ENCODE measurements around the gene NLRC4. TPM values are rescaled to one million over a fixed set of nuclear protein-coding genes. Genes with fewer than 3 reads are reported as not detected.

Gene NLRC4
- total and polyA plus RNA-seq, 4 donors = 0.82 to 2.9 (median 1.5) TPM

DNA sequence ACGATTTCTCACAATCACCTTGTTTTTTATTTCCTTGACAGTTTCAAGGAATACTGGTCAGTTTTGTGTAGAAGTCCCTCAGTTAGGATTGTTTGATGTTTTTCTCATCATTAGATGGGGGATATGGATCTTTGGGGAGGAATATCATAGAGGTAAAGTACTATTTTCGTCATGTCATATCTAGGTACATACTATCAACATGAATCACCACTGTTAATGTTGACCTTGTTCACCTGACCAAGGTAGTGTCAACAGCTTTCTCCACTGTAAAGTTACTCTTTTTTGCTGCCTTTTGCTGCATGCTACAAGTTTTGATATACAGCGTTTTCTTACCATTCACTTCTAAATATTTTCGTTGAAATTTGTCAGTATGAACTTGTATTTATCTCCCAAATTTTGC, 32.7 kb downstream of the NLRC4 start:
- WGBS = 92% methylated on average over 4 of the region's 4 CpGs
- H3K27me3 ChIP-seq (ENCODE audit: control insufficient read depth in 4 of 4, insufficient read depth in 4 of 4, low read length in 3 of 4) = no peaks in the 10 kb centered on the region
- H3K4me1 ChIP-seq (ENCODE audit: control insufficient read depth in 4 of 4, insufficient read depth in 4 of 4, low read length in 3 of 4) = no peaks in the 10 kb centered on the region
- peaks cover 0 to 2% (median 0%) of the 10 kb centered on the region in 4 donors for H3K36me3 ChIP-seq (ENCODE audit: control insufficient read depth in 4 of 4, insufficient read depth in 3 of 4, low read depth in 1 of 4, low read length in 3 of 4)
- no peak overlapping the region for H3K4me3 ChIP-seq (ENCODE audit: low read depth in 1 of 3, low read length in 3 of 3)
- DNase-seq (ENCODE audit: low spot score) = no peak
- TF ChIP-seq GABPA (IDR thresholded peaks at IDR 0.05 in 1 of 2, conservative IDR thresholded peaks at IDR 0.05 in 1 of 2) (no peak), YY1 (IDR thresholded peaks at IDR 0.05) (no peak), JUND (IDR thresholded peaks at IDR 0.05) (no peak), SP1 (IDR thresholded peaks at IDR 0.05) (no peak), NR2F2 (IDR thresholded peaks at IDR 0.05) (no peak), RXRA (IDR thresholded peaks at IDR 0.05) (no peak), TAF1 (conservative IDR thresholded peaks at IDR 0.05) (no peak), HNF4A (conservative IDR thresholded peaks at IDR 0.05) (no peak)
- TF ChIP-seq, protein P1, sequence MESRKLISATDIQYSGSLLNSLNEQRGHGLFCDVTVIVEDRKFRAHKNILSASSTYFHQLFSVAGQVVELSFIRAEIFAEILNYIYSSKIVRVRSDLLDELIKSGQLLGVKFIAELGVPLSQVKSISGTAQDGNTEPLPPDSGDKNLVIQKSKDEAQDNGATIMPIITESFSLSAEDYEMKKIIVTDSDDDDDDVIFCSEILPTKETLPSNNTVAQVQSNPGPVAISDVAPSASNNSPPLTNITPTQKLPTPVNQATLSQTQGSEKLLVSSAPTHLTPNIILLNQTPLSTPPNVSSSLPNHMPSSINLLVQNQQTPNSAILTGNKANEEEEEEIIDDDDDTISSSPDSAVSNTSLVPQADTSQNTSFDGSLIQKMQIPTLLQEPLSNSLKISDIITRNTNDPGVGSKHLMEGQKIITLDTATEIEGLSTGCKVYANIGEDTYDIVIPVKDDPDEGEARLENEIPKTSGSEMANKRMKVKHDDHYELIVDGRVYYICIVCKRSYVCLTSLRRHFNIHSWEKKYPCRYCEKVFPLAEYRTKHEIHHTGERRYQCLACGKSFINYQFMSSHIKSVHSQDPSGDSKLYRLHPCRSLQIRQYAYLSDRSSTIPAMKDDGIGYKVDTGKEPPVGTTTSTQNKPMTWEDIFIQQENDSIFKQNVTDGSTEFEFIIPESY (IDR thresholded peaks at IDR 0.05) = no peak
- TF ChIP-seq, protein P2, sequence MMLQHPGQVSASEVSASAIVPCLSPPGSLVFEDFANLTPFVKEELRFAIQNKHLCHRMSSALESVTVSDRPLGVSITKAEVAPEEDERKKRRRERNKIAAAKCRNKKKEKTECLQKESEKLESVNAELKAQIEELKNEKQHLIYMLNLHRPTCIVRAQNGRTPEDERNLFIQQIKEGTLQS (IDR thresholded peaks at IDR 0.05) = no peak
- TF ChIP-seq, protein P3, sequence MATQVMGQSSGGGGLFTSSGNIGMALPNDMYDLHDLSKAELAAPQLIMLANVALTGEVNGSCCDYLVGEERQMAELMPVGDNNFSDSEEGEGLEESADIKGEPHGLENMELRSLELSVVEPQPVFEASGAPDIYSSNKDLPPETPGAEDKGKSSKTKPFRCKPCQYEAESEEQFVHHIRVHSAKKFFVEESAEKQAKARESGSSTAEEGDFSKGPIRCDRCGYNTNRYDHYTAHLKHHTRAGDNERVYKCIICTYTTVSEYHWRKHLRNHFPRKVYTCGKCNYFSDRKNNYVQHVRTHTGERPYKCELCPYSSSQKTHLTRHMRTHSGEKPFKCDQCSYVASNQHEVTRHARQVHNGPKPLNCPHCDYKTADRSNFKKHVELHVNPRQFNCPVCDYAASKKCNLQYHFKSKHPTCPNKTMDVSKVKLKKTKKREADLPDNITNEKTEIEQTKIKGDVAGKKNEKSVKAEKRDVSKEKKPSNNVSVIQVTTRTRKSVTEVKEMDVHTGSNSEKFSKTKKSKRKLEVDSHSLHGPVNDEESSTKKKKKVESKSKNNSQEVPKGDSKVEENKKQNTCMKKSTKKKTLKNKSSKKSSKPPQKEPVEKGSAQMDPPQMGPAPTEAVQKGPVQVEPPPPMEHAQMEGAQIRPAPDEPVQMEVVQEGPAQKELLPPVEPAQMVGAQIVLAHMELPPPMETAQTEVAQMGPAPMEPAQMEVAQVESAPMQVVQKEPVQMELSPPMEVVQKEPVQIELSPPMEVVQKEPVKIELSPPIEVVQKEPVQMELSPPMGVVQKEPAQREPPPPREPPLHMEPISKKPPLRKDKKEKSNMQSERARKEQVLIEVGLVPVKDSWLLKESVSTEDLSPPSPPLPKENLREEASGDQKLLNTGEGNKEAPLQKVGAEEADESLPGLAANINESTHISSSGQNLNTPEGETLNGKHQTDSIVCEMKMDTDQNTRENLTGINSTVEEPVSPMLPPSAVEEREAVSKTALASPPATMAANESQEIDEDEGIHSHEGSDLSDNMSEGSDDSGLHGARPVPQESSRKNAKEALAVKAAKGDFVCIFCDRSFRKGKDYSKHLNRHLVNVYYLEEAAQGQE (IDR thresholded peaks at IDR 0.05) = no peak
- TF ChIP-seq, protein P4, sequence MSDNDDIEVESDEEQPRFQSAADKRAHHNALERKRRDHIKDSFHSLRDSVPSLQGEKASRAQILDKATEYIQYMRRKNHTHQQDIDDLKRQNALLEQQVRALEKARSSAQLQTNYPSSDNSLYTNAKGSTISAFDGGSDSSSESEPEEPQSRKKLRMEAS (IDR thresholded peaks at IDR 0.05) = no peak
- peaks cover 0 to 3% (median 0%) of the 10 kb centered on the region in 4 donors for H3K9me3 ChIP-seq (ENCODE audit: control insufficient read depth in 4 of 4, low read length in 3 of 4)
- H3K9ac ChIP-seq (ENCODE audit: low read depth in 1 of 2, low read length in 2 of 2) = no peak overlapping the region
- H3K27ac ChIP-seq (ENCODE audit: low read depth in 1 of 2, low read length in 2 of 2) = no peak overlapping the region

DNA sequence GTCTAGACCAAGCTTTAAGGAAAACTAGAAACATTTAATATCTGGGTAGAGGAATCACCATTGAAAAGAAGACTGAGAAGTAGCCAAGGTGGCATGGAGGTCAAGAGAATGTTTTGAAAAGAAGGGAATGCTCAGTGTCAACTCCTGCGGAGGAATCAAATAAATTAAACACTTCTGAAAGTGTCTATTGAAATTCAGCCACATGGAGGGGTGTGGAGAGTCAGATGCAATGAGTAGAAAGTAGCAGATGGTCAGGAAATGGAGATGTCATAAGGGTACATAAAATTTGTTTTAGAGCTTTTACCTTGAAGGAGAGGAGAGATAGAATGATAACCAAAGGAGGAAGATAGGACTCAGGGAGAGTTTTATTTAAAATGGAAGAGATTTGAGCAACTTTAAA, 35.1 kb downstream of the NLRC4 start:
- Histone ChIP-seq H3K9me3 (ENCODE audit: control insufficient read depth in 4 of 4, low read length in 3 of 4) (peaks cover 0 to 3% (median 0%) of the 10 kb centered on the region in 4 donors), H3K9ac (ENCODE audit: low read depth in 1 of 2, low read length in 2 of 2) (no peak overlapping the region), H3K4me3 (ENCODE audit: low read depth in 1 of 3, low read length in 3 of 3) (no peak overlapping the region), H3K4me1 (ENCODE audit: control insufficient read depth in 4 of 4, insufficient read depth in 4 of 4, low read length in 3 of 4) (no peaks in the 10 kb centered on the region), H3K36me3 (ENCODE audit: control insufficient read depth in 4 of 4, insufficient read depth in 3 of 4, low read depth in 1 of 4, low read length in 3 of 4) (peaks cover 0 to 9% (median 4%) of the 10 kb centered on the region in 4 donors), H3K27ac (ENCODE audit: low read depth in 1 of 2, low read length in 2 of 2) (no peak overlapping the region), H3K27me3 (ENCODE audit: control insufficient read depth in 4 of 4, insufficient read depth in 4 of 4, low read length in 3 of 4) (no peaks in the 10 kb centered on the region)
- no peak for DNase-seq (ENCODE audit: low spot score)
- 66% methylated on average over 1 of the region's 1 CpG for WGBS
- TF ChIP-seq, protein P1 (IDR thresholded peaks at IDR 0.05) = no peak
- TF ChIP-seq RAD21 (IDR thresholded peaks at IDR 0.05) (no peak), FOXA2 (IDR thresholded peaks at IDR 0.05) (no peak), NR2F2 (IDR thresholded peaks at IDR 0.05) (no peak), RXRA (IDR thresholded peaks at IDR 0.05) (no peak), SP1 (IDR thresholded peaks at IDR 0.05) (no peak), HNF4A (conservative IDR thresholded peaks at IDR 0.05) (no peak), FOXA1 (IDR thresholded peaks at IDR 0.05) (no peak), JUND (IDR thresholded peaks at IDR 0.05) (no peak)
- TF ChIP-seq, protein P3 (IDR thresholded peaks at IDR 0.05) = no peak
- TF ChIP-seq, protein P4 (IDR thresholded peaks at IDR 0.05) = no peak
- TF ChIP-seq, protein P5, sequence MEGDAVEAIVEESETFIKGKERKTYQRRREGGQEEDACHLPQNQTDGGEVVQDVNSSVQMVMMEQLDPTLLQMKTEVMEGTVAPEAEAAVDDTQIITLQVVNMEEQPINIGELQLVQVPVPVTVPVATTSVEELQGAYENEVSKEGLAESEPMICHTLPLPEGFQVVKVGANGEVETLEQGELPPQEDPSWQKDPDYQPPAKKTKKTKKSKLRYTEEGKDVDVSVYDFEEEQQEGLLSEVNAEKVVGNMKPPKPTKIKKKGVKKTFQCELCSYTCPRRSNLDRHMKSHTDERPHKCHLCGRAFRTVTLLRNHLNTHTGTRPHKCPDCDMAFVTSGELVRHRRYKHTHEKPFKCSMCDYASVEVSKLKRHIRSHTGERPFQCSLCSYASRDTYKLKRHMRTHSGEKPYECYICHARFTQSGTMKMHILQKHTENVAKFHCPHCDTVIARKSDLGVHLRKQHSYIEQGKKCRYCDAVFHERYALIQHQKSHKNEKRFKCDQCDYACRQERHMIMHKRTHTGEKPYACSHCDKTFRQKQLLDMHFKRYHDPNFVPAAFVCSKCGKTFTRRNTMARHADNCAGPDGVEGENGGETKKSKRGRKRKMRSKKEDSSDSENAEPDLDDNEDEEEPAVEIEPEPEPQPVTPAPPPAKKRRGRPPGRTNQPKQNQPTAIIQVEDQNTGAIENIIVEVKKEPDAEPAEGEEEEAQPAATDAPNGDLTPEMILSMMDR (IDR thresholded peaks at IDR 0.05; ENCODE audit: low read depth, low read length, missing input control) = no peak
